Endometrium (tissue), 2 donors: ENCODE results near the gene SLC35F2.
"Not testable (repeated sequence)": the region's sequence is repeated elsewhere in the genome, so short reads cannot be mapped to it uniquely, and the experiment has no call there.

Experiments
- FAIRE-seq: peaks from 2 replicates; lab custom pipeline; 2012; peaks lifted over from hg19 to GRCh38; lab: Jason Lieb, UNC
- donor health status: control.
- donor health status: control.

The SLC35F2 gene, protein sequence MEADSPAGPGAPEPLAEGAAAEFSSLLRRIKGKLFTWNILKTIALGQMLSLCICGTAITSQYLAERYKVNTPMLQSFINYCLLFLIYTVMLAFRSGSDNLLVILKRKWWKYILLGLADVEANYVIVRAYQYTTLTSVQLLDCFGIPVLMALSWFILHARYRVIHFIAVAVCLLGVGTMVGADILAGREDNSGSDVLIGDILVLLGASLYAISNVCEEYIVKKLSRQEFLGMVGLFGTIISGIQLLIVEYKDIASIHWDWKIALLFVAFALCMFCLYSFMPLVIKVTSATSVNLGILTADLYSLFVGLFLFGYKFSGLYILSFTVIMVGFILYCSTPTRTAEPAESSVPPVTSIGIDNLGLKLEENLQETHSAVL

GRCh38 chr11:107858217-107859070, at the start of gene SLC35F2:
TSS of gene SLC35F2 (minus strand) at chr11:107858787. CDS start at chr11:107858767, 20 bp downstream.
- FAIRE-seq, result no peak

- no peak for FAIRE-seq
Measured at GRCh38 chr11:107908211-107908610, 49.6 kb upstream of the SLC35F2 start.

DNA sequence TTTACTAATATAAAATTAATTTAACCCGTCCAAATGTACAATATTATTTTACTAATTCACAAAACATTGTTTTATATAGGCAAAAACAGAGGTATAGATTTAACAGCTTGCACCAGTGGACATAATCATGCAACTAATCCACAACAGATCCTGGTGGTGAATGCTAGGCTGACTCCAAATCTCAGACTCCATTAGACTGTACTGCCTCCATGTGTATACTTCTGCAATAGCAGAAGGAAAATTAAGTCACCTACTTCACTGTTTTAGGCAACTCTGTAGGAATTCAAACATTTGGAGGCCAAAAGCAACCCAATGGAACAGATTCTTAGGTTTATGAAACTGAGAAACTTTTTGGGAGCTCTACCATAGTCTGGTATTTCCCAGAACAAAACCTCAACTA, 39.7 kb upstream of the SLC35F2 start:
- no peak for FAIRE-seq

GRCh38 chr11:107882095-107882820, 23.7 kb upstream of the SLC35F2 start:
- FAIRE-seq, result no peak

- not testable (repeated sequence) for FAIRE-seq
Measured at GRCh38 chr11:107881471-107881870, 22.9 kb upstream of the SLC35F2 start.

DNA sequence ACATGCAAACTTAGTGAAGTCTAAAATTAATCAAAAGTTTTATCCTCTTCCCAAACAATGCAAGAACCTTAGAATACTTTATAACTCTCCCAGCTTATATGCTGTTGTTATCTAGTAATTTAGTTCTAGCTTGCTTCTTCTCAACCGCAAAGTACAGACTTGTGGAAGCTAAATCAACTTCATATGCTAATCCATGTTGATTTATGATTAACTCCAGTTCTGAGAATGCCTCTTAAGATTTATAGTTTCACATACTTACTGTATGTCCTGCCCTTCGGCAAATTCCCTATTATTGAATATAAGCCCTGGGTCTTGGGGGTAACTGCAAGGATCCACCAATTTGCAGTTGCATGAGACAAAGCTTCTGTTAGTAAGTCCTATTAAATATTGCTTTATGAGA, 17.6 kb upstream of the SLC35F2 start:
- FAIRE-seq, result no peak

- no peak for FAIRE-seq
Measured at GRCh38 chr11:107864591-107864990, 6.0 kb upstream of the SLC35F2 start.

GRCh38 chr11:107860688-107861087, 2.1 kb upstream of the SLC35F2 start:
- no peak for FAIRE-seq

GRCh38 chr11:107860240-107860620, 1.6 kb upstream of the SLC35F2 start:
- not testable (repeated sequence) for FAIRE-seq

DNA sequence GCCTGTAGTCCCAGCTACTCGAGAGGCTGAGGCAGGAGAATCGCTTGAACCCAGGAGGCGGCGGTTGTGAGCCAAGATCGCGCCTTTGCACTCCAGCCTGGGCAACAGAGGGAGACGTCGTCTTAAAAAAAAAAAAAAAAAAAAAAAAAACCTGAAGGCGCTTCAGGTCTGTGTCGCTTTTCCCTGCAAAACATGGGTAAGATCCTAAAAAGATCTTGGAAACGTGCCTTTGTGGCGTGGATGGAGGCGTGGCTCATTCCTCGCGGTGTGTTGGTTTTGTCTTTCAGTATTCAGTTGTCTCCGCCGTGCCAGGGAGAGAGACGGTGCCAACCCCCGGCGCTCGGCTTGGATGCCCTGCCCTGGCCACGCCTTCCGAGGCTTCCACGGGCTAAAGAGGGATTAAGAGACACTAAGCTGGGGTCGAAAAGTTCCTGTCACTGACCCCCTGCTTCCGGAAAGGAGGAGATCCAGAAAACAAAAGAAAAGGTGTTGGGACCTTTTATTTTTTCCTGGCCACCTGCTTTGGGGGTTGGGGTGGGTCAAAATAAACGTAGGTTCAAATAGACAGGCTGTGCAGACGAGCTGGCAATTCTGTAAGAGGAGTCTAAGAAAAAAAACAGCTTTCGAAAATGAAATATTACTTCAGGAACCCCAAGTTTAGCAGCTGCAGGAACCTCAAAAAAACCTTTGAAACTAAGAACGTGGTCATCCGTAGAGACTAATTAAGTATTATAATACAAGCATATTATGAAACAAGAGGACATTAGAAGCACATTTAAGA, 1.1 kb upstream of the SLC35F2 start:
- FAIRE-seq, result no peak

DNA sequence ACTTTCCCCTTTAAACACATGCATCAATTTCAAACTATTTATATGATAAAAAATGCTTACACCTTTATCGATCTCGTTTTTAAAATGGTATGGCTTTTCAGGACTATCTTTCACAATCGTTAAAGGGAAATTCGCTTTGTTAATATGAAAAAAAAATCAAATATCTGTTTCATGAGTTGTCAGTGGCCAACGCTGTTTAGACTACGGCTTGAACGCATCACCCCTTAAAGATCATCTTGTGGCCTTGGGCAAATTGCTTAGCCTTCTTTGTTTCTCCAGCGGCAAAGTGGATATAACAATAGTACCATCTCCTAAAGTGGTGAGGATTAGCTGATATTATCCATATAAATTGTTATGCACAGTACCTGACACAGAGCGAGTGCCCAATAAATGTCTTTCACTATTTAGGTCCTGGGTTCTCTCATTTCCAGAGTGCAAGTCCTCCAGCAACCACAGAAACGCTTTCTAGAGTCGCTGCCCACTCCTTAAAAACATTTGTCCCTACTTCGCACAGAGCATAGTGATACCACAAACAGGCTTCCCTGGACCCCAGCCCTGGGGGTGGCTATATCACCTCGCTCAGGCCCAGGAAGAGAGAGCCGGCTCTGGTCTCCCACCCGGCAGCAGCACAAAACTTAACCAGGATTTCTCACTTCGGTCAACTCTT, 904 bp downstream of the SLC35F2 start:
- no peak for FAIRE-seq

GRCh38 chr11:107856981-107857517, 1.5 kb downstream of the SLC35F2 start:
- FAIRE-seq, result no peak

DNA sequence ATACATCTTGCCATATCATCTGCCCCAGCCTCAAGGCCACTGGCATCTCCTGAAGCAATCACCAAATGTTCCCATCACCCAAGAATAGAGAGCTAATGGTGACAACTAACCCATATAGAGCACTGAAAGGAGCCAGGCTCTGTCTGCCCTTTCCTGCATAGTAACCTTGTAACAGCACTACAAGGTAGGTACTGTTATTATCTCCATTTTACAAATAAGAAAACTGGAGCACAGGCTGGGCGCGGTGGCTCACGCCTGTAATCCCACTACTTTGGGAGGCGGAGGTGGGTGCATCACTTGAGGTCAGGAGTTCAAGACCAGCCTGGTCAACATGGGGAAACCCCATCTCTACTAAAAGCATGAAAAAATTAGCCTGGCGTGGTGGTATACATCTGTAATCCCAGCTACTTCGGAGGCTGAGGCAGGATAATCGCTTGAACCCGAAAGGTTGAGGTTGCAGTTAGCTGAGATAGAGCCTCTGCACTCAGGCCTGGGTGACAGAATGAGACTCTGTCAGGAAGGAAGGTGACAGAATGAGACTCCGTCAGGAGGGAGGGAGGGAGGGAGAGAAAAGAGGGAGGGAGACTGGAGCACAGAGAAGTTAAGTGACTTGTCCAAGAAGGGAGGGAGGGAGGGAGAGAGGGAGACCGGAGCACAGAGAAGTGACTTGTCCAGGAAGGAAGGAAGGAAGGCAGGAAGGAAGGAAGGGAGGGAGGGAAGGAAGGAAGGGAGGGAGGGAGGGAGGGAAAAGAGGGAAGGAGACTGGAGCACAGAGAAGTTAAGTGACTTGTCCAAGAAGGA, 2.2 kb downstream of the SLC35F2 start:
- FAIRE-seq, result no peak

GRCh38 chr11:107853070-107853469, 5.5 kb downstream of the SLC35F2 start:
- FAIRE-seq, result no peak

DNA sequence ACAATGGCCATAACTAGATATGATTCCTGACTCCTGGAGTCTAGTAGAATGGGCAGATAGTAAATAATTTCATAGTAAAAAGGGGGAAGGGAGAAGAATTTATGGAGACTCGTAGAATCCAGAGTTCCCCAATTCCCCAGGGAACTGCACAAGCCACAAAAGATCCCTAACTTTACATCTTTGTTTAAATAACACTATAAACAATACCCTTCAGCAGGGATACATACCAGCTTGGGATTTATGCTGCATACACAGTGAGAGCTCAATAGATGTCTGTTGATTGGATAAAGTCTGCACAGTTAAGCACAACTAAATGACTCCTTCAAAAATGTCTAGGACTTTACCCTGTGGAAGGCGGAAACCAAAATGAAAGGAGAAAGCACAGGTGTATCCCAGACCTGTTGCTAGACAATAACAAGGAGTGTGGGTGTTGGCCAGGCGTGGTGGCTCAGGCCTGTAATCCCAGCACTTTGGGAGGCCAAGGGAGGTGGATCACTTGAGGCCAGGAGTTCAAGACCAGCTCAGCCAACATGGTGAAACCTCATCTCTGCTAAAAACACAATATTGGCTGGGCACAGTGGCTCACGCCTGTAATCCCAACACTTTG, 6.8 kb downstream of the SLC35F2 start:
- no peak for FAIRE-seq

DNA sequence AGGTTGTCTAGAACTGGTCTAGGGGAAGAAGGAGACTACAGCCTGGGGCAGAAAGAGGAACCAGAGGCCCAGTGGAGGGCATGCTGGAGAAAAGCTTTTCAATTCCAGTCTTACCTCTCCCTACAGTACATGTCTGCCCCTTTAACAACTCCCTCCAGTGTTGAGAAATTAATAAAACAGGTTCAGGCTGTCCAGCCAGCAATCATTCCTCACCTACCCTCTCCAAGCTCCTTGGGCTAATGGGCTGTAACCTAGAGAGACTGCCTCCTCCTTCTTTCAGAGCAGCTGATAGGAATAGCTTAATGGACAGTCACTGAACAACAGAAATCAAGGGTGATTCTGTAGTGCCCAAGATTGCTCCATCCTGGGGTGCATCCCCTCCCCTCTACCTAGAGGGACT, 8.8 kb downstream of the SLC35F2 start:
- FAIRE-seq, result no peak

DNA sequence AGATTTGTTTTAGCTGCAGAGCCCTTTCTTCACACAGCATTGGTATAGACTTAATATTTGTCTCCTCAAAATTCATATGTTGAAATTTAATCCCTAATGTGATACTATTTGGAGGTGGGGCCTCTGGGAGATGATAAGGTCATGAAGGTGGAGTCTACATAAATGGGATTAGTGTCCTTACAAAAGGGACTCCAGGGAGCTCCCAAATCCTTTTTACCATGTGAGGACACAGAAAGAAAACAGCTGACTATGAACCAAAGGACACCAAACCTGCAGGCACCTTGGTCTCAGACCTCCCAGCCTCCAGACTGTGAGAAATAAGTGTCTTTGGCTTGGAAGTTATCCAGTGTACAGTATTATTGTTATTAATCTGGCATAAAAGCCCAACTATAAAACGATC, 10.2 kb downstream of the SLC35F2 start:
- no peak for FAIRE-seq

GRCh38 chr11:107847184-107847583, 11.4 kb downstream of the SLC35F2 start:
- no peak for FAIRE-seq

DNA sequence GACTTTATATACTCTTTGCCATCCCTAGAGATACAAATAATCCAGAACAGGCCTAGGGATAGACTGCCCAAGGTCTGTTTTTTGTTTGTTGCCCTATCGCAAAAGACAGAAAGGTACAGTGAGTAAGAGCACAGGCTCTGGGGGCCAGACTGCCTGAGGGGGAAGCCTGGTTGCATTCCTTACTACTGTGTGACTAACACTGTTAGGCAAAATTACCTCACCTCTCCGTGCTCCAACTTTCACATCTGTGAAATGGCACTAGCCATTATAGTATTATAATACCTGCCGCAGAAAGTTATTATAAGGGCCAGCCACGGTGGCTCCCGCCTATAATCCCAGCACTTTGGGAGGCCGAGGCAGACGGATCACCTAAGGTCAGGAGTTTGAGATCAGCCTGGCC, 14.5 kb downstream of the SLC35F2 start:
- FAIRE-seq, result no peak
